Endothelial cell of umbilical vein (primary cell): ENCODE results near the gene CTDP1. TPM values are rescaled to one million over a fixed set of nuclear protein-coding genes. Genes with fewer than 3 reads are reported as not detected.

Experiments
- BruUV-seq: library from RNA; stranded (reverse); fragments of 400-500 nt; replicated peaks from 2 replicates; lab custom pipeline; 2021; lab: Mats Ljungman, UMichigan
- CTCF ChIA-PET: fragments of 300-600, 350-600 bp; sonication (Branson Sonifier 250); formaldehyde crosslinking; loops from one replicate; lab custom pipeline; 2021; ENCODE audit warnings: antibody characterized with exemption, inconsistent platforms; lab: Charles Lee
- POLR2A ChIA-PET: fragments of 300-600, 350-600 bp; sonication (Branson Sonifier 250); formaldehyde crosslinking; loops from one replicate; lab custom pipeline; 2021; ENCODE audit warnings: antibody characterized with exemption, inconsistent platforms; lab: Charles Lee
- DNase-seq: peaks from one replicate; pipeline ENCODE4 v3.0.0-alpha.2; 2011; ENCODE audit warnings: low read depth, low spot score
- FAIRE-seq: peaks from 2 replicates; lab custom pipeline; 2011; peaks lifted over from hg19 to GRCh38; lab: Jason Lieb, UNC
- H2AFZ ChIP-seq: 2 replicates; pipeline ENCODE4 v1.6.0; 2012; ENCODE audit warnings: low read depth, low read length, control low read depth, inconsistent platforms
- H3K27ac ChIP-seq: 2 replicates; pipeline ENCODE4 v1.5.1; 2011; ENCODE audit warnings: low read depth, mild to moderate bottlenecking, control low read depth, low read length, moderate library complexity; ENCODE audit not compliant: insufficient read depth
- H3K27me3 ChIP-seq, 2 experiments: 2 replicates each; pipeline versions ENCODE4 v1.6.0 to v1.6.1; 2011; ENCODE audit warnings: low read length in 2 of 2, mixed read lengths in 1 of 2; ENCODE audit not compliant: control insufficient read depth in 2 of 2, insufficient read depth in 2 of 2
- H3K36me3 ChIP-seq, 2 experiments: 2 replicates in 1 of 2; 3 replicates in 1 of 2; pipeline ENCODE4 v1.5.1; 2011; ENCODE audit warnings: low read length in 2 of 2, mild to moderate bottlenecking in 1 of 2, moderate library complexity in 1 of 2; ENCODE audit not compliant: control insufficient read depth in 2 of 2, insufficient read depth in 2 of 2; ENCODE audit errors: extremely low read depth in 1 of 2
- H3K4me1 ChIP-seq: 3 replicates; pipeline ENCODE4 v1.5.1; 2011; ENCODE audit warnings: mild to moderate bottlenecking, low read length; ENCODE audit not compliant: control insufficient read depth, insufficient read depth; ENCODE audit errors: extremely low read depth
- H3K4me2 ChIP-seq: 2 replicates; pipeline ENCODE4 v1.6.1; 2011; ENCODE audit warnings: low read length, control low read depth, mixed read lengths; ENCODE audit not compliant: insufficient read depth
- H3K4me3 ChIP-seq, 3 experiments: fragments of 200-600 bp in 1 of 3; sonication (generic), shearing (Covaris generic) in 1 of 3; replicated peaks in 1 of 3; 2 replicates each; pipeline ENCODE4 v1.5.1; 2011 to 2016; ENCODE audit warnings: control low read depth in 3 of 3, low read length in 3 of 3, mild to moderate bottlenecking in 2 of 3, inconsistent platforms in 1 of 3, low read depth in 1 of 3, moderate library complexity in 1 of 3; ENCODE audit not compliant: insufficient read depth in 1 of 3
- H3K79me2 ChIP-seq: 2 replicates; pipeline ENCODE4 v1.6.0; 2012; ENCODE audit warnings: low read length, inconsistent platforms; ENCODE audit not compliant: control insufficient read depth, insufficient read depth
- H3K9ac ChIP-seq: replicated peaks from 2 replicates; pipeline ENCODE3; 2011; ENCODE audit warnings: low read length, control low read depth; ENCODE audit not compliant: insufficient read depth; ENCODE audit errors: extremely low read depth
- H3K9me1 ChIP-seq: replicated peaks from 3 replicates; pipeline ENCODE4 v1.6.0; 2011; ENCODE audit warnings: mild to moderate bottlenecking, low read length; ENCODE audit not compliant: control insufficient read depth, insufficient read depth; ENCODE audit errors: extremely low read depth
- H3K9me3 ChIP-seq: replicated peaks from 2 replicates; pipeline ENCODE4 v1.5.1; 2012; ENCODE audit warnings: low read length, inconsistent platforms; ENCODE audit not compliant: control insufficient read depth, insufficient read depth
- H4K20me1 ChIP-seq: replicated peaks from 2 replicates; pipeline ENCODE3; 2011; ENCODE audit warnings: mild to moderate bottlenecking, low read length; ENCODE audit not compliant: control insufficient read depth, insufficient read depth; ENCODE audit errors: extremely low read depth
- FOS ChIP-seq: IDR thresholded peaks from 2 replicates; pipeline ENCODE4 v1.6.1; 2011; ENCODE audit warnings: mild to moderate bottlenecking, low read length, moderate library complexity, borderline replicate concordance; ENCODE audit not compliant: insufficient read depth
- POLR2A ChIP-seq: IDR thresholded peaks from 2 replicates; pipeline ENCODE4 v1.6.1; 2012; ENCODE audit warnings: low read depth, mild to moderate bottlenecking, control low read depth, low read length
- POLR2AphosphoS5 ChIP-seq: IDR thresholded peaks from 2 replicates; pipeline ENCODE4 v1.6.1; 2012; ENCODE audit warnings: low read depth, mild to moderate bottlenecking, control low read depth, low read length, moderate library complexity; ENCODE audit not compliant: insufficient read depth
- dilution Hi-C: fragments of 300-500 bp; cut with MboI; formaldehyde crosslinking; loops from one replicate; pipeline ENCODE4 v1.15.0; 2019; ENCODE audit warnings: low sequenced_read_pairs; ENCODE audit not compliant: extremely low pct_ligation_motif_present
- intact Hi-C: fragments of 100-400 bp; cut with micrococcal nuclease; formaldehyde crosslinking; loops from one replicate; pipeline ENCODE4 v1.10.0; 2022
- polyA plus RNA-seq, 4 experiments: library from polyadenylated mRNA; depleted of rRNA in 3 of 4; stranded (reverse) in 3 of 4; unstranded in 1 of 4; fragments of >200 nt; gene quantifications; 2 replicates each; pipeline versions ENCODE4 v1.2.1 to v1.2.3, GENCODE V29; 2011 to 2012; ENCODE audit warnings: missing spikeins in 1 of 4
- total RNA-seq: library from RNA; stranded (reverse); gene quantifications from 2 replicates; pipeline ENCODE4 v1.2.3, GENCODE V29; 2021

CTDP1 gene
- total and polyA plus RNA-seq, 2 donors (not counting 3 experiments of a cell fraction or from before 2014, with no cell fraction given) = 15.3 to 27.6 TPM

DNA sequence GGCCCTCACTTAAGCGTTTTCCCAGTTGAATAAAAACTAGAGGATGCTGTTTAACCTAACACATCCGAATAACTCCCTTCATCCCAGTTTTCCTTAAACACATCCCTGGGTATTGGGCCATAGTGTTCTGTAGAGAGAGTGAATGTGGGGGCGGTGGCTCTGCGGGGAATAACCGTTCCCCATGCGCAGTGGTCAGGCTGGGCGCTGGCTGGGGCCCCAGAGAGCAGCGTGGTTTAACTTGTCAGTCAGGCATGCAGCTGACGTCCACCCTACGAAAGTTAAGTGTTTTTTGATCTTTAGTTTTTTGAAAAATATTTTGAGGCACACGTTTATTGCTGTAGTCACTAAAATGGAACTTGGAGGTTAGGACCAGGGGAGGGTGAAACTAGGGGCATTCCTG, 33.7 kb downstream of the CTDP1 start:
- POLR2A ChIA-PET = no interaction called here
- no peak for DNase-seq
- H4K20me1 ChIP-seq = no peaks in the 10 kb centered on the region
- H2AFZ ChIP-seq = no peak overlapping the region
- no peaks in the 10 kb centered on the region for H3K9me3 ChIP-seq
- TF ChIP-seq POLR2A = no peak
- no peak for TF ChIP-seq FOS
- peaks cover 7 to 27% of the 10 kb centered on the region in 2 experiments for H3K36me3 ChIP-seq
- no peak overlapping the region for H3K4me3 ChIP-seq
- H3K9me1 ChIP-seq = no peaks in the 10 kb centered on the region
- H3K79me2 ChIP-seq = no peaks in the 10 kb centered on the region
- H3K27ac ChIP-seq = no peak overlapping the region
- intact Hi-C loops (no loop called here), dilution Hi-C loops (no loop called here)
- no peaks in the 10 kb centered on the region for H3K27me3 ChIP-seq
- no TSS peak for BruUV-seq
- CTCF ChIA-PET = no interaction called here
- no peak overlapping the region for H3K9ac ChIP-seq
- H3K4me1 ChIP-seq = no peaks in the 10 kb centered on the region
- no peak for FAIRE-seq
- no peak overlapping the region for H3K4me2 ChIP-seq

DNA sequence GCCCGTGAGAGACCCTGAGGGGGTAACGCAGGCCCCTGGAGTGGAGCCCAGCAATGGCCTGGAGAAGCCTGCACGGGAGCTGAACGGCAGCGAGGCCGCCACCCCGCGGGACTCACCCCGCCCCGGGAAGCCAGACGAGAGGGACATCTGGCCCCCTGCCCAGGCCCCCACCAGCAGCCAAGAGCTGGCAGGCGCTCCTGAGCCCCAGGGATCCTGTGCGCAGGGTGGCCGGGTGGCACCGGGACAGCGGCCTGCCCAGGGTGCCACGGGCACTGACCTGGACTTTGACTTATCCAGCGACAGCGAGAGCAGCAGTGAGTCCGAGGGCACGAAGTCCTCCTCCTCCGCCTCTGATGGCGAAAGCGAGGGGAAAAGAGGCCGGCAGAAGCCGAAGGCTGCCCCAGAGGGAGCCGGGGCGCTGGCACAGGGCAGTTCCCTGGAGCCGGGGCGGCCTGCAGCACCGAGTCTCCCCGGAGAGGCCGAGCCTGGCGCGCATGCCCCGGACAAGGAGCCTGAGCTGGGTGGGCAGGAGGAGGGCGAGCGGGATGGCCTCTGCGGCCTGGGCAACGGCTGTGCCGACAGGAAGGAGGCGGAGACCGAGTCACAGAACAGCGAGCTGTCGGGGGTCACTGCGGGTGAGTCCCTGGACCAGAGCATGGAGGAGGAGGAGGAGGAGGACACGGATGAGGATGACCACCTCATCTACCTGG, 35.1 kb downstream of the CTDP1 start:
- H3K4me3 ChIP-seq = no peak overlapping the region
- CTCF ChIA-PET = no interaction called here
- H3K27me3 ChIP-seq = no peaks in the 10 kb centered on the region
- no peak overlapping the region for H3K4me2 ChIP-seq
- H3K4me1 ChIP-seq = no peaks in the 10 kb centered on the region
- TF ChIP-seq POLR2AphosphoS5 = no peak
- no peaks in the 10 kb centered on the region for H3K79me2 ChIP-seq
- no peak overlapping the region for H3K9ac ChIP-seq
- no TSS peak for BruUV-seq
- dilution Hi-C loops = no loop called here
- POLR2A ChIA-PET = no interaction called here
- DNase-seq (no peak), FAIRE-seq (no peak)
- no peak overlapping the region for H3K27ac ChIP-seq
- H4K20me1 ChIP-seq = no peaks in the 10 kb centered on the region
- H3K9me1 ChIP-seq = no peaks in the 10 kb centered on the region
- intact Hi-C loops = no loop called here
- peaks cover 5 to 32% of the 10 kb centered on the region in 2 experiments for H3K36me3 ChIP-seq
- H2AFZ ChIP-seq = no peak overlapping the region
- no peaks in the 10 kb centered on the region for H3K9me3 ChIP-seq
